GM12892 (cell line): ENCODE measurements around the gene HYPK.
"Not testable (repeated sequence)": the region's sequence is repeated elsewhere in the genome, so short reads cannot be mapped to it uniquely, and the experiment has no call there.

Source experiments
- DNase-seq: peaks from one replicate; pipeline ENCODE4 v3.0.0; 2011; ENCODE audit not compliant: insufficient read length
- FAIRE-seq: peaks from 2 replicates; lab custom pipeline; 2011; peaks lifted over from hg19 to GRCh38; lab: Jason Lieb, UNC
- POLR2A ChIP-seq: IDR thresholded peaks from 2 replicates; pipeline ENCODE4 v1.6.1; 2011; ENCODE audit warnings: low read depth, low read length, control low read depth
- POLR2AphosphoS5 ChIP-seq: IDR thresholded peaks from 2 replicates; pipeline ENCODE4 v1.6.1; 2011; ENCODE audit warnings: low read depth, low read length, control low read depth
- TAF1 ChIP-seq: IDR thresholded peaks from 2 replicates; pipeline ENCODE4 v1.6.1; 2011; ENCODE audit warnings: low read depth, mild to moderate bottlenecking, control low read depth, low read length, borderline replicate concordance

The HYPK gene

GRCh38 chr15:43796566-43796965 is 3.8 kb upstream of the HYPK start:
- FAIRE-seq (no peak), DNase-seq (no peak)
- TF ChIP-seq POLR2A (no peak), TAF1 (no peak), POLR2AphosphoS5 (no peak)

GRCh38 chr15:43799209-43799944 is 1.0 kb upstream of the HYPK start:
- TF ChIP-seq TAF1 (no peak), POLR2A (no peak; the same call in 1 of the 2 replicates), POLR2AphosphoS5 (no peak)
- DNase-seq, result no peak
- peak; percentile 21 for FAIRE-seq

DNA sequence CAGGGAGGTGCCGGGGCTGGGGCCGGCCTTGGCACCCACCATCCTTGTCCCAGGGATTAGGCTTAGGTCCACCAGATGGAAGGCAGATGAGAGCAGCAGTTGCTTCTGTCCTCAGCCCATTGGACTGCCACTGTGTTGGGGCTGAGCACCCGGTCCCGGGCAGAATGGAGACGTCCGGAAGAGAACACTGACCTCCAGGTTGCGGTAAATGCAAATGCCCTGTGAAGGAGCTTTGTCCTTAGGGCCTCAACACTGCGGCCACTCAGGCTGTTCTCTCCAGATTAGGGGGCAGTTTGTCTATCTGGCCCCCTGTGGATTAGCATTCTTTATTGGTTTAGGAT is 484 bp upstream of the HYPK start, which contains the start of gene SERINC4:
TSS of gene SERINC4 (minus strand) at position 276 of the 341 bp plus-strand sequence. CDS start at position 42, 234 bp downstream.
- no peak for TF ChIP-seq POLR2A
- TF ChIP-seq POLR2AphosphoS5, result no peak
- TF ChIP-seq TAF1, result no peak
- no peak for DNase-seq
- FAIRE-seq, result no peak

- not testable (repeated sequence) for DNase-seq, FAIRE-seq
Measured at GRCh38 chr15:43802676-43803075, 2.3 kb downstream of the HYPK start.

- TF ChIP-seq TAF1 (no peak), POLR2AphosphoS5 (no peak), POLR2A (no peak)
- DNase-seq (no peak), FAIRE-seq (no peak)
Measured at GRCh38 chr15:43808435-43808950, 8.1 kb downstream of the HYPK start.

- DNase-seq (no peak), FAIRE-seq (peak; percentile 88)
- TF ChIP-seq POLR2AphosphoS5, result no peak
- no peak for TF ChIP-seq POLR2A
- no peak for TF ChIP-seq TAF1
Measured at GRCh38 chr15:43808960-43809678, 8.7 kb downstream of the HYPK start.

- not testable (repeated sequence) for DNase-seq, FAIRE-seq
Measured at GRCh38 chr15:43815064-43815463, 14.7 kb downstream of the HYPK start.

DNA sequence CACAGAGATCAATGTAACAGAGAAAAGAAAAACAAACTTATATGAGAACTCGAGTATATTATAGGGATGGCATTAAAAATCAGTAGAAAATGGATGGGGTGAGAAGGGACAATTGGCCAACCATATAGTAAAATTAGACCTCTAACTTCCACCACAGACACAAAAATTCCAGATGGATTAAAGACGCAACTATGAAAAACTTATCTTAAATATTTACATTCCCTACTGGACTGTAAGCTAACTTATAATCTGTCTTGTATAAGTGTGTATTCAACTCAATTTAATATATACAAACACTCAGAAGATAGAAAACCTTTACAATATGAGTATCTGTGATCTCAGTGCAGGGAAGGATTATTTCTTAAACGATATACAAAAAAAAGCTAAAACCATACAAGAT is 21.1 kb downstream of the HYPK start:
- DNase-seq, result no peak
- no peak for FAIRE-seq
- TF ChIP-seq TAF1, result no peak
- TF ChIP-seq POLR2AphosphoS5, result no peak
- no peak for TF ChIP-seq POLR2A

DNA sequence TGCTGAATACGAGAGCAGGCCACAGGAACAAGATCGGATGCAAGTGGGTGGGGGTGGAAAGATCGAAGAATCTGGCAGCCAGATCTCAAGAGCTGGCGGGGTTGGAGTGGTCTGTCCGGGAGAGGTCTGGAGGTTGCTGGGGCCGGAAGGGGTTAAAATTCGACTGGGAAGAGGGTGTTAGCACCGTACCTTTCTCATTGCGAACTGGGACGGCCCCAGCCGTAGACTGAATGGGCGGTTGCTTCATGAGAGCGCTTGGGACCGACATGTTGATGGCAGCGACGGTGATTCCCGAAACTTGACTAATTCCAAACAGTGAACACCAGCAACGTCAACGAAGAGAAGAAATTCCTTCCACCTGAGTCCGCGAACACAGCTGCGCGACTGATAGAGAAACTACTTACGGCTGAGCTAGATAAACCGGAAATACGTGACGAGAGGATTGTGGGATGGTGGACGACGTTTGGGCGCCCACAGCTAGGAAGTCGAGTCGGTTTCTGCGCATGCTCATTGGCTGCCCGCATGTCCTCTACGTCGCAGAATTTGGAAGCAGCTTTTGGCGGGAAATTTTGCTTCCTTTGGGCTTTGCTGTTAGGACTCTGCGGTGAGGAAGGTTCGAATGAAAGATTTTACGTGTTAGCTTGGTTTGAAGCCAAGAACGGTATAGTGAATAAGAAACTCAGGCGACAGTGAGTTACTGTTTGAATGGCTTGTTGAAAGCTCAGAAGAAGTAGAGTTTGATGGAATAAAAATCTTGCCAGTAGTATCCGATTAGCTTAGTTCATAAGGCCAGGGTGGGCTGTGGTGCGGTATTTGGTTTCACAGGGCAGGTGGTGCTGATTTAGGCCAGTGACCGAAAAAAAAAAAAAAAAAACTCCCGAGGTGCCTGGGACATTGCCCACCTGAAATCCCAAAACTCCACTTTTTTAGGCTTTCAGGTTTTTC is 24.2 kb downstream of the HYPK start, which contains the start of gene MFAP1:
TSS of gene MFAP1 (minus strand) at position 389 of the 945 bp plus-strand sequence. CDS start at position 268, 121 bp downstream.
- FAIRE-seq (peak; percentile 97), DNase-seq (peak; percentile 77)
- TF ChIP-seq POLR2AphosphoS5, result peak; percentile 98
- TF ChIP-seq TAF1, result peak; percentile 93
- peak; percentile 98 for TF ChIP-seq POLR2A

DNA sequence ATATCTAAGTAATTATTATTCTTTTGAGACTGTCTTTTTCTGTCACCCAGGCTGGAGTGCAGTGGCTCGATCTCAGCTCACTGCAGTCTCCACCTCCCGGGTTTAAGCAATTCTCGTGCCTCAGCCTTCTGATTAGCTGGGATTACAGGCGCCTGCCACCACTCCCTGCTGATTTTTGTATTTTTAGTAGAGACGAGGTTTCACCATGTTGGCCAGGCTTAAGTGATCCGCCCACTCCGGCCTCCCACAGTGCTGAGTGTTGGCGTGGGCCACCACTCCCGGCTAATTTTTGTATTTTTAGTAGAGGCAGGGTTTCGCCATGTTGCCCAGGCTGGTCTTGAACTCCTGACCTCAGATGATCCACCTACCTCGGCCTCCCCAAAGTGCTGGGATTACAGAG is 24.9 kb downstream of the HYPK start:
- not testable (repeated sequence) for DNase-seq, FAIRE-seq

DNA sequence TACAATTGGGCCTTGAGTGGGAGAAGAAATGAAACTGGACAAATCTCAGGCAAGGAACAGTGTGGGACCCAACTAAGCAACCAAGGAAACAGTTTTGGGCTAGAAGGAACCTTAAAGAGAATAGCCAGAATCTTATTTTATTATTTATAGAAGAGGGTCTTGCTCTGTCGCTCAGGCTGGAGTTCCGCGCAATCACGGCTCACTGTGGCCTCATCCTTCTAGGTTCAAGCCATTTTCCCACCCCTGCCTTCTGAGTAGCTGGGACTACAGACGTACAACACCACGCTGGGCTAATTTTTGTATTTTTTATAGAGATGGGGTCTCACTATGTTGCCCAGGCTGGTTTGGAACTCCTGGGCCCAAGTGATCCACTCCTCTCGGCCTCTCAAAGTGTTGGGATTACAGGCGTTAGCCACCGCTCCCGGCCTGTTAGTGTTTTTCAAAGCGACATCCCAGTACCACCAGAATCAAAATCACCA is 25.7 kb downstream of the HYPK start:
- DNase-seq (no peak), FAIRE-seq (no peak)
- no peak for TF ChIP-seq POLR2AphosphoS5
- TF ChIP-seq TAF1, result no peak
- TF ChIP-seq POLR2A, result no peak
